Fibroblast of the aortic adventitia (primary cell): ENCODE measurements around the gene CDCA5. TPM values are rescaled to one million over a fixed set of nuclear protein-coding genes. Genes with fewer than 3 reads are reported as not detected.
"Not testable (repeated sequence)": the region's sequence is repeated elsewhere in the genome, so short reads cannot be mapped to it uniquely, and the experiment has no call there.

Experiments
- DNase-seq: peaks from one replicate; pipeline ENCODE4 v3.0.0-alpha.2; 2010; ENCODE audit warnings: low read depth
- H3K4me3 ChIP-seq: 2 replicates; pipeline ENCODE4 v1.5.1; 2011; ENCODE audit warnings: low read depth, mild to moderate bottlenecking, control low read depth, low read length, moderate library complexity
- CTCF ChIP-seq: IDR thresholded peaks from 2 replicates; pipeline ENCODE4 v1.5.1; 2011; ENCODE audit warnings: mild to moderate bottlenecking, low read length, control low read depth, inconsistent platforms; ENCODE audit not compliant: insufficient read depth
- total RNA-seq: library from RNA; depleted of rRNA; stranded (reverse); fragments of >200 nt; gene quantifications from 2 replicates; pipeline ENCODE4 v1.2.3, GENCODE V29; 2012; ENCODE audit warnings: low replicate concordance

The CDCA5 gene
- total RNA-seq, 1 donor = 19.3 TPM

- no peak overlapping the region for H3K4me3 ChIP-seq
- no peak for TF ChIP-seq CTCF
Measured at GRCh38 chr11:65124480-65125196, 40.8 kb upstream of the CDCA5 start.

GRCh38 chr11:65121865-65122696 is 38.2 kb upstream of the CDCA5 start, which contains the start of the genes FAU and MRPL49:
FAU (minus strand) TSS chr11:65122134; CDS start chr11:65121813, 321 bp downstream.
MRPL49 (plus strand) TSS chr11:65122321; CDS start chr11:65122347, 26 bp downstream.
- DNase-seq = peak; percentile 94
- H3K4me3 ChIP-seq = peak within 1 kb of the TSS; percentile 99
- TF ChIP-seq CTCF = no peak

More at GRCh38 chr11:65124480-65125196, 40.8 kb upstream of the CDCA5 start:
- no peak for DNase-seq

- TF ChIP-seq CTCF = no peak
- H3K4me3 ChIP-seq = peak overlapping the region; percentile 99
- DNase-seq = no peak
Measured at GRCh38 chr11:65121447-65121864, 37.6 kb upstream of the CDCA5 start.

GRCh38 chr11:65120831-65121230 is 37.0 kb upstream of the CDCA5 start:
- TF ChIP-seq CTCF = no peak
- H3K4me3 ChIP-seq = peak overlapping the region; percentile 99
- DNase-seq = no peak

GRCh38 chr11:65119670-65119995 is 35.8 kb upstream of the CDCA5 start:
- DNase-seq = no peak
- H3K4me3 ChIP-seq = no peak overlapping the region
- no peak for TF ChIP-seq CTCF

GRCh38 chr11:65118891-65119669 is 35.2 kb upstream of the CDCA5 start:
- not testable (repeated sequence) for H3K4me3 ChIP-seq

More at GRCh38 chr11:65118891-65119669, 35.2 kb upstream of the CDCA5 start:
- DNase-seq = not testable (repeated sequence)
